SU-DHL-6 (cell line): ENCODE data around the gene ADD1.

Experiments
- H2AFZ ChIP-seq: fragments of 200-600 bp; sonication (generic); 2 replicates; pipeline ENCODE4 v1.6.1; 2014; ENCODE audit warnings: low read depth, mild to moderate bottlenecking, moderate library complexity, mixed read lengths, antibody characterized with exemption, low read length; ENCODE audit not compliant: severe bottlenecking
- H3F3A ChIP-seq: fragments of 200-600 bp; shearing (Covaris generic); 2 replicates; pipeline ENCODE4 v1.6.0; 2016; ENCODE audit warnings: antibody characterized with exemption, mild to moderate bottlenecking; ENCODE audit not compliant: insufficient read depth
- H3K27ac ChIP-seq: fragments of 200-600 bp; sonication (generic); 2 replicates; pipeline ENCODE4 v1.5.1; 2016; ENCODE audit warnings: low read depth, mild to moderate bottlenecking, low read length, moderate library complexity, mixed read lengths
- H3K27me3 ChIP-seq: fragments of 200-600 bp; sonication (generic), shearing (Covaris generic); 2 replicates; pipeline ENCODE4 v1.6.0; 2014; ENCODE audit warnings: mild to moderate bottlenecking, low read length
- H3K36me3 ChIP-seq: fragments of 200-600 bp; sonication (generic); 2 replicates; pipeline ENCODE4 v1.6.1; 2014; ENCODE audit warnings: mild to moderate bottlenecking, low read length, mixed read lengths
- H3K4me2 ChIP-seq: fragments of 300-600, 200-600 bp; shearing (Covaris generic), sonication (generic); 2 replicates; pipeline ENCODE4 v1.6.0; 2014; ENCODE audit warnings: low read length, low read depth, mild to moderate bottlenecking; ENCODE audit not compliant: poor library complexity, severe bottlenecking
- H3K4me3 ChIP-seq: fragments of 200-600 bp; sonication (generic); 2 replicates; pipeline ENCODE4 v1.5.1; 2014; ENCODE audit warnings: antibody characterized with exemption, low read length, mild to moderate bottlenecking, mixed read lengths; ENCODE audit not compliant: insufficient read depth, poor library complexity, severe bottlenecking
- H3K79me2 ChIP-seq: fragments of 200-600 bp; sonication (generic); 2 replicates; pipeline ENCODE4 v1.6.1; 2014; ENCODE audit warnings: mild to moderate bottlenecking, low read length, moderate library complexity; ENCODE audit not compliant: insufficient read depth
- H3K9ac ChIP-seq: fragments of 200-600 bp; sonication (generic); 2 replicates; pipeline ENCODE4 v1.7.0; 2014; ENCODE audit warnings: mild to moderate bottlenecking, low read length
- H3K9me2 ChIP-seq: fragments of 200-600 bp; sonication (generic); replicated peaks from 2 replicates; pipeline ENCODE4 v1.6.1; 2014; ENCODE audit warnings: low read length; ENCODE audit not compliant: insufficient read depth
- H3K9me3 ChIP-seq: fragments of 200-600 bp; sonication (generic); 2 replicates; pipeline ENCODE4 v1.6.1; 2014; ENCODE audit warnings: low read length, mixed read lengths; ENCODE audit not compliant: insufficient read depth
- H4K20me1 ChIP-seq: fragments of 200-600 bp; sonication (generic); 2 replicates; pipeline ENCODE4 v1.6.1; 2014; ENCODE audit warnings: low read depth, mild to moderate bottlenecking, antibody characterized with exemption, low read length, moderate library complexity, mixed read lengths
- CTCF ChIP-seq: fragments of 200-600 bp; sonication (generic); IDR thresholded peaks from one replicate; pipeline ENCODE4 v1.5.1; 2017; ENCODE audit warnings: antibody characterized with exemption, mild to moderate bottlenecking, low read length, moderate library complexity; ENCODE audit not compliant: insufficient read depth, poor library complexity, severe bottlenecking
- EZH2phosphoT487 ChIP-seq: fragments of 200-600 bp; sonication (generic), shearing (Covaris generic); conservative IDR thresholded peaks from 2 replicates; pipeline ENCODE4 v1.6.1; 2018; ENCODE audit warnings: mild to moderate bottlenecking, antibody characterized with exemption, low read length, moderate library complexity, mixed read lengths

Gene ADD1

GRCh38 chr4:2800691-2801596 lies 42.7 kb upstream of the ADD1 start:
- no peaks in the 10 kb centered on the region for H3F3A ChIP-seq
- H4K20me1 ChIP-seq: no peaks in the 10 kb centered on the region
- H3K4me2 ChIP-seq: no peak overlapping the region
- no peaks in the 10 kb centered on the region for H3K9me3 ChIP-seq
- no peaks in the 10 kb centered on the region for H3K36me3 ChIP-seq
- no peak overlapping the region for H3K9ac ChIP-seq
- H3K27me3 ChIP-seq: no peaks in the 10 kb centered on the region
- H3K4me3 ChIP-seq: no peak overlapping the region
- H3K79me2 ChIP-seq: no peaks in the 10 kb centered on the region
- no peak for TF ChIP-seq CTCF
- no peak for TF ChIP-seq EZH2phosphoT487
- H3K27ac ChIP-seq: no peak overlapping the region
- no peaks in the 10 kb centered on the region for H3K9me2 ChIP-seq
- no peak overlapping the region for H2AFZ ChIP-seq

- H3K4me3 ChIP-seq: no peak overlapping the region
- no peak for TF ChIP-seq CTCF
- no peak for TF ChIP-seq EZH2phosphoT487
- no peaks in the 10 kb centered on the region for H4K20me1 ChIP-seq
- H3K9me3 ChIP-seq: no peaks in the 10 kb centered on the region
- H3K79me2 ChIP-seq: no peaks in the 10 kb centered on the region
- H3K27me3 ChIP-seq: no peaks in the 10 kb centered on the region
- no peak overlapping the region for H3K9ac ChIP-seq
- no peak overlapping the region for H2AFZ ChIP-seq
- H3K4me2 ChIP-seq: no peak overlapping the region
- no peaks in the 10 kb centered on the region for H3K9me2 ChIP-seq
- no peaks in the 10 kb centered on the region for H3K36me3 ChIP-seq
- H3F3A ChIP-seq: no peaks in the 10 kb centered on the region
- H3K27ac ChIP-seq: no peak overlapping the region
Measured at GRCh38 chr4:2802618-2803531, 40.8 kb upstream of the ADD1 start.

- H3K4me2 ChIP-seq: no peak overlapping the region
- H2AFZ ChIP-seq: no peak overlapping the region
- H4K20me1 ChIP-seq: no peaks in the 10 kb centered on the region
Measured at GRCh38 chr4:2803624-2804448, 39.8 kb upstream of the ADD1 start.

More at GRCh38 chr4:2803624-2804448, 39.8 kb upstream of the ADD1 start:
- Histone ChIP-seq H3K27ac (no peak overlapping the region), H3K4me3 (no peak overlapping the region), H3F3A (no peaks in the 10 kb centered on the region), H3K36me3 (no peaks in the 10 kb centered on the region), H3K9me3 (no peaks in the 10 kb centered on the region), H3K27me3 (no peaks in the 10 kb centered on the region), H3K9ac (no peak overlapping the region), H3K9me2 (no peaks in the 10 kb centered on the region), H3K79me2 (no peaks in the 10 kb centered on the region)
- no peak for TF ChIP-seq CTCF
- TF ChIP-seq EZH2phosphoT487: no peak
